8988T (cell line): ENCODE measurements around the gene F12.

Experiments used
- DNase-seq: peaks from one replicate; pipeline ENCODE4 v3.0.0; 2011

The F12 gene

GRCh38 chr5:177410575-177410974 is 1.2 kb upstream of the F12 start:
- DNase-seq, result no peak

DNA sequence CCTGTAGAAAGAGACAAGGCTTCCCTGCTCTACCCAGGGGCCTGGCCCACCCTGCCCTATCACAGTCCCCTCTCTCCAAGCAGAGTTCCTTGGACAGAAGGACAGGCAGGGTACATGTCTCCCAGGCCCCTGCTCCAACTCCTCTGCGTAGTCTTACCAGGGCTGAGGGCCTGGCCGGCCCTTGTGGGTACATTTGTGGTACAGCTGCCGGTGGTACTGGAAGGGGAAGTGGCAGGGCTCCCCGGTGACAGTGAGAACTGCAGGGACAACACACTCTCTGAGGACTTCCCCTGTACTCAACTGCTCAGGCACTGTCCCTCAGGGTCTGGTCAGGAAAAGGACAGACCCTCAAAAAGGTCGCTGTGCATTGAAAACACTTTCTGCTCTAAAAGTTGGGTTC is 3.6 kb downstream of the F12 start:
- no peak for DNase-seq

GRCh38 chr5:177405312-177405711 is 4.1 kb downstream of the F12 start:
- DNase-seq, result no peak

GRCh38 chr5:177404641-177405179 is 4.7 kb downstream of the F12 start:
- peak; percentile 32 for DNase-seq

GRCh38 chr5:177403792-177404640 is 5.3 kb downstream of the F12 start:
- DNase-seq, result peak; percentile 97

- DNase-seq, result no peak
These were observed 6.1 kb downstream of the F12 start for GRCh38 chr5:177403102-177403791.

DNA sequence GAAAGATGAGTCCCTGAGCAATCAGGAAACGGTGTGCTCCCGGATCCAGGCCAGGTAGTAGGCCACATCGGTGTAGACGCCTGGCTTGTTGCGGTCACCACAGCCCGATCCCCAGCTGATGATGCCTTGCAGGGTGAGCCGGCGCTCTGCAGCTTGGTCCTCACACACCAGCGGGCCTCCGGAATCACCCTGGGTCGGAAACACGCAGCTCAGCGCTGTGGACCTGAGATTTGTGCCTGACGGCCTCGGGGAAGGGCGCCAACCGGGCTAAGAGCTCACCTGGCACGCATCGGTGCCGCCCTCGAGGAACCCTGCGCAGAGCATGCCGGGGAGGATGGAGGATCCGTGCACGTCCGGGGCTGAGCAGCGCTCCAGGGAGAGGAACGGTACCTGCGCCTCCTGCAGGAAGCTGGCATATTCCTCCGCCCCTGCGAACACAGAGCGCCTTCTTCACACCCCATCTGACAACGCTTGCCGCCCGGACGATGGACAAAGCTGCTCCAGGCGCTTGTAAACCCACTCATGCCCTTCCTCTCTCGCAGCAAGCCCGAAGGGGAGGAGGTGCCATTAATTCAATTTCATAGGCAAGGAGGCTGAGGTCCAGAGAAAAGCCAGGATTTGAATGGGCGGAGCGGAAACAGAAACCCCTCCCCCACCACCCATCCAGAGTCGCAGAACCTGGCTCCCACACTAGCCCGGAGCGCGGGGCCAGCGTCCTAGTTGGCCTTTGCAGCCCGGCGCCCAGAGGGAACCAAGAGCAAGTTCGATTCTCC is 6.9 kb downstream of the F12 start:
- DNase-seq, result peak; percentile 99

DNA sequence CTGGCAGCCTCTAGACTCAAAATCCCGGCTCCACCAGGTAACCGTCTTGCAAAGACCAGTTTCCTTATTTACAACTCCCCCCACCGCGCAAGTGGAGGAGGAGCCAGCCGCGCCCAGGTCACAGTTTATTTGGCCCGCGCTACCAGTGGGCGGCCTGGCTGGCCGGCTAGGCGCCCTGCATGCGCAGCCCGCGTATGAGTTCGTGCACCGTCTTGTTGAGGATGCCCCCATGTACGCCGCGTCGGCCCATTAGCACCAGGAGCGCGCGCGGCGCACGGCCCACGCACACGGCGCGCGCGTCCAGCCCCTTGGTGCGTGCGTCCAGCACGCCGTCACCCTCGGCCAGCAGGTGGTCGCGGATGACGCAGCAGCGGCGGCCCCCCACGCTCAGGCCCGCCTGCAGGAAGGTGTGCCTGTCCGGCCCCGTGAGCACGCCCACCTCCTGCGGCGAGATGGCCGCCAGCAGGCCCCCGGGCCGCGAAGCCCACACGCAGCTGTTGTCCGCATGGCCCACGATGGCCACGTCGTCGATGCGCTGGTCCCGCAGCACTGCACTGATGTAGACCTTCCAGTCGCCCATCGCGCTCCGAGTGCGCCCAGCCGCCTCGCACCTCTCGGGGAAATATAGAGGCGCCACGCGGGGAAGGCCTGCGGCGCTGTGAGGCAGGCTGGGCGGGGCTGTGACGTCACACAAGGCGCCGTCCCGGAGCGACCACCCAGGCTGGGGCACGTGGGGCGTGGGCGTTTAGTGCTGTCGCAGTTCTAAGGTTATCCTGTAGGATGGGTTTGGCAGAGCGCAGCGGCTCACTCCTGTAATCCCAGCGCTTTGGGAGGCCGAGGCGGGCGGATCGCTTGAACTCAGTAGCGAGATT is 9.1 kb downstream of the F12 start, which contains the start of gene PFN3:
PFN3 (minus strand) TSS at position 665 of the 872 bp plus-strand sequence; CDS start at position 580, 85 bp downstream.
- no peak for DNase-seq

DNA sequence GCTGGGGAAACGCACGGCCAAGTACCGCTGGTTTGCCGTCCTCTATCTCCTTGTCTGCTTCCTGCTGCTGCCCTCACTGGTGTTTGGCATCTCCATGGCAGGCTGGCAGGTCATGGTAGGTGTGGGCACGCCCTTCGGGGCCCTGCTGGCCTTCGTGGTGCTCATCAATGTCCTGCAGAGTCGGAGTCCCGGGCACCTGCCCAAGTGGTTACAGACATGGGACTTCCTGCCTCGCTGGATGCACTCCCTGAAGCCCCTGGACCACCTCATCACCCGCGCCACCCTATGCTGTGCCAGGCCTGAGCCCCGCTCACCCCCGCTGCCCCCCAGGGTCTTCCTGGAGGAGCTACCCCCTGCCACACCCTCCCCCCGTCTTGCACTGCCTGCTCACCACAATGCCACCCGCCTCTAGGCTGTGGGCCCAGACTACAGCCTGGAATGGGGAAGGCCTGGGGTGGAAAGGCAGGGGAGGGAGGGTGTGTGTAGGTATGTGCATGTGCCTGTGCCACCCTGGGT is 11.4 kb downstream of the F12 start:
- DNase-seq, result no peak

DNA sequence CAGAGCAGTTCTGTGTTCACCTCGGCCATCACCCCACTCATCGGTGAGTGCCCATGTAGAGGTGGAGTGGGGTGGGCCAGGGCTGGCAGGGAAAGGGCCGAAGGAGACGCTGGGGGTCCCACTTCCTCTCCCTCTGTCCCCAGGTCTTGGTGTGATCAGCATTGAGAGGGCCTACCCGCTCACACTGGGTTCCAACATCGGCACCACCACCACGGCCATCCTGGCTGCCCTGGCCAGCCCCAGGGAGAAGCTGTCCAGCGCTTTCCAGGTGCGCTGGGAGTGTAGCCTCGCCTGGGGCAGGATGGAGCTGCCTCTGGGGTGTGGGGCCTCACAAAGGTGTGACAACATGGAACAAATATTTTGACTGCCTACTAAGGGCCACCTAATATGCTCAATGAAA is 12.6 kb downstream of the F12 start:
- no peak for DNase-seq

GRCh38 chr5:177396078-177396477 is 13.3 kb downstream of the F12 start:
- DNase-seq, result no peak

DNA sequence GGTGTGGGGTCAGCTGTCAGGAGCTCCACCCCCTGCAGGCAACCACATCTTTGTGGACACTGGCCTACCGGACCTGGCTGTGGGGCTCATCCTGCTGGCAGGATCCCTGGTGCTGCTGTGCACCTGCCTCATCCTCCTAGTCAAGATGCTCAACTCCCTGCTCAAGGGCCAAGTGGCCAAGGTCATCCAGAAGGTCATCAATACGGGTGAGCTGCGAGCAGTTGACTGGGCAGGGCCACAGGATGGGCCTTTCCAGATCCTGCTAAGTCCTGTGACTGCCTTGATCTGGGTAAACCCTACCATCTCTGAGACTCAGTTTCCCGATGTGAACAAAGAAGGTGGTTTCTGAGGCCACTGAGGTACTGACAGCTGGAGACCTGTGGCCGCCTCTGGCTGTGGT is 15.4 kb downstream of the F12 start:
- DNase-seq, result no peak

- DNase-seq, result no peak
These were observed 16.1 kb downstream of the F12 start for GRCh38 chr5:177393206-177393765.

DNA sequence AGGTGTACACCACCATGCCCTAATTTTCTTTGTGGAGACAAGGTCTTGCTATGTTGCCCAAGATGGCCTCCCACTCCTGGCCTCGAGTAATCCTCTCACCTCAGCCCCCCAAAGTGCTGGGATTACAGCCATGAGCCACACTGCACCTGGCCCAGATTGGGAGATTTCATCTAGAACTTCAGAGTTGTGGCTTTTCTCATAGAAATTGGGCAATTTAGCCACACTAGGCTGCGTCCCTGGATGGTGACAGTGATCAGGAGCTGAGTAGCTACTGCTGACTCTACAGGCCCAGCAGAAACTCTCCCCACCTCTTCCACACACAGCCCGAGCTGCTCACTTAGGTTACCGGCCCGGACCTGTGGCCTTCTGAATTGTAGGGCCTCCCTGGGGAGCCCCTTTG is 16.6 kb downstream of the F12 start:
- DNase-seq, result no peak

GRCh38 chr5:177390363-177391300 is 18.7 kb downstream of the F12 start:
- peak; percentile 98 for DNase-seq

DNA sequence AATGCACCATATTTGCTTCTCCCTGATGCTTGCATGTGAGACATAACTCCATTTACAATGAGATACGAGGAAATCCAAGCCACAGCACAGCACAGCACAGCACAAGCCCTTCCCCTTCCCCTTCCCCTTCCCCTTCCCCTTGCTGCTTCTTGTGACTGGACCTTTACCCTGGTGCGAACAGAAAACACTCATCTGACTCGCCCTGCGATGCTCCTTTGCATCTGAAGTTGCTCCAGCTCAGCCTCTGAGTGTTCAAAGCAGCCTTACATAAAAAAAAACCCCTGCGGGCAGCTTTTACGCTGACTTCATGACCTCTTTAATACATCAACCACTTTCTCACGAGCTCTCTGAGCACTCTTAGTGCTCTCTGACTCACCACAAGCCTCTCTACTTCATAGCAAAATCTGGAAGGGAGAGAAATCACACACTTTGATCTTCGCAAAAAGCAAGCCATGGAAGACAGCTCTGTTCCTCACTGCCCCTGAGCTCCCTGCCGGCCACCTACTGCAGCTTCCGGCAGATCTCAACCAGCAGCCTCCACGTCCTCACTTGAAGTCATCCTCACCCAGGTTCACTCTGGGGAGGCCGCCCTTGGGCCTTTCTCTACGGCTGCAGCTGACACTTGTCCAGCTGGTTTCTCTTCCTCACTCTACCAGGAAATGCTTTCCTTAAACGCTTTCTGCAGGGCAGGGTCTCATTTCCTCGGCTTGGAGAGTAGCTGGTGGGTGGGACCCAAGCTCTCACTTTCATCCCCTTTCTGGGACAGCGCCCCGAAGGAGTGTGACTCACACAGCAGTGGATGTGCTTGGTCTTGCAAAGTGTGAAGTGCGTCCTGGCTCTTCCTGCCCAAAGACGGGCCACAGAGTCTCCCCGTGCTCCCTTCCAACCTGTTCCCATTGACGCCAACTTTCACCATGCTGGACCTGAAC is 19.9 kb downstream of the F12 start:
- no peak for DNase-seq

GRCh38 chr5:177388521-177389052 is 20.8 kb downstream of the F12 start:
- DNase-seq, result no peak

- no peak for DNase-seq
These were observed 22.0 kb downstream of the F12 start for GRCh38 chr5:177387405-177387804.

DNA sequence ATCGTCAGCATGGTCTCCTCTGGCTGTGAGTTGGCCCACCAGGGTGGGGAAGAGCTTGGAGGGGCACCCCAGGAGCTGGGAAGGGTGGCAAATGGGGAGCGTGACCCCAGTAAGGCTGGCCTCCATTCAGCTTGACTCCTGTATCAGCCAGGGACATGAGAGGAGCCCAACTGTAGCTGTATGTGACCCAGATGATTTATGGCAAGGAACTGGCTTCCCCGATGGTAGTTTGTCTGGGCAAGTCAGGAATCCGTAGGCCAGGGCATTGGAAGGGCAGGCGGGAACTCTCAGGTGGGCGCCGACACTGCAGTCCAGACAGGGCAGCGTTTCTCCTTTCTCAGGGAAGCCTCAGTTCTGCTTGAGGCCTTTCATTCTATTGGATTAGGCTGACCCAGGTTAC is 22.8 kb downstream of the F12 start:
- no peak for DNase-seq
